Neuronal stem cell (in vitro differentiated cells): ENCODE data around the gene KDM4B.
A peak's percentile ranks its signal among the peaks of the same experiment; 100 is the strongest.

Source experiments
- DNase-seq: peaks from one replicate; pipeline ENCODE4 v3.0.0-alpha.2; 2013; ENCODE audit warnings: low spot score
- H2AFZ ChIP-seq: one replicate; pipeline ENCODE4 v1.6.1; 2013; ENCODE audit warnings: mild to moderate bottlenecking, low read length, inconsistent platforms
- H2AK5ac ChIP-seq: 2 replicates; pipeline ENCODE4 v1.6.1; 2013; ENCODE audit warnings: low read depth, mild to moderate bottlenecking, inconsistent platforms, low read length, moderate library complexity, mixed read lengths
- H2BK120ac ChIP-seq: 2 replicates; pipeline ENCODE4 v1.6.1; 2013; ENCODE audit warnings: low read depth, mild to moderate bottlenecking, inconsistent platforms, low read length, moderate library complexity, mixed read lengths
- H2BK12ac ChIP-seq: one replicate; pipeline ENCODE4 v1.6.1; 2013; ENCODE audit warnings: low read length, inconsistent platforms
- H2BK15ac ChIP-seq: 2 replicates; pipeline ENCODE4 v1.6.1; 2013; ENCODE audit warnings: mild to moderate bottlenecking, low read length, inconsistent platforms, mixed read lengths
- H2BK5ac ChIP-seq: one replicate; pipeline ENCODE4 v1.6.1; 2013; ENCODE audit warnings: inconsistent platforms, mild to moderate bottlenecking, low read length, moderate library complexity
- H3K14ac ChIP-seq: one replicate; pipeline ENCODE4 v1.6.1; 2013; ENCODE audit warnings: low read length, inconsistent platforms
- H3K18ac ChIP-seq: 2 replicates; pipeline ENCODE4 v1.6.1; 2013; ENCODE audit warnings: low read length, inconsistent platforms
- H3K23ac ChIP-seq: 2 replicates; pipeline ENCODE4 v1.6.1; 2013; ENCODE audit warnings: low read depth, mild to moderate bottlenecking, mixed read lengths, low read length, inconsistent platforms; ENCODE audit not compliant: poor library complexity
- H3K27ac ChIP-seq: replicated peaks from 3 replicates; pipeline ENCODE4 v1.5.1; 2013; ENCODE audit warnings: low read length, inconsistent platforms
- H3K27me3 ChIP-seq, 3 experiments: 2 replicates each; pipeline ENCODE4 v1.6.1; 2013; ENCODE audit warnings: low read length in 3 of 3, mild to moderate bottlenecking in 2 of 3, inconsistent platforms in 1 of 3, low read depth in 1 of 3, mixed read lengths in 1 of 3, moderate library complexity in 1 of 3; ENCODE audit not compliant: control insufficient read depth in 3 of 3, insufficient read depth in 3 of 3
- H3K36me3 ChIP-seq, 2 donors: replicated peaks in 1 of 2; 2 replicates each; pipeline ENCODE4 v1.6.1; 2013; ENCODE audit warnings: low read length in 2 of 2; ENCODE audit not compliant: control insufficient read depth in 2 of 2, insufficient read depth in 2 of 2
- H3K4ac ChIP-seq: 2 replicates; pipeline ENCODE4 v1.6.1; 2013; ENCODE audit warnings: inconsistent platforms, mild to moderate bottlenecking, low read length, moderate library complexity
- H3K4me1 ChIP-seq, 2 donors: 1 replicate in 1 of 2; 2 replicates in 1 of 2; pipeline ENCODE4 v1.6.1; 2013; ENCODE audit warnings: low read length in 2 of 2, low read depth in 1 of 2; ENCODE audit not compliant: control insufficient read depth in 2 of 2, insufficient read depth in 1 of 2
- H3K4me2 ChIP-seq: one replicate; pipeline ENCODE4 v1.6.1; 2013; ENCODE audit warnings: mild to moderate bottlenecking, low read length, inconsistent platforms; ENCODE audit not compliant: insufficient read depth, poor library complexity, severe bottlenecking
- H3K4me3 ChIP-seq, 2 donors: 2 replicates each; pipeline ENCODE4 v1.5.1; 2013; ENCODE audit warnings: low read length in 2 of 2, mild to moderate bottlenecking in 2 of 2, inconsistent platforms in 1 of 2, moderate library complexity in 1 of 2
- H3K79me1 ChIP-seq: one replicate; pipeline ENCODE4 v1.6.1; 2013; ENCODE audit warnings: low read depth, mild to moderate bottlenecking, inconsistent platforms, low read length, moderate library complexity
- H3K9ac ChIP-seq: one replicate; pipeline ENCODE4 v1.6.1; 2013; ENCODE audit warnings: mild to moderate bottlenecking, low read depth, low read length, inconsistent platforms; ENCODE audit not compliant: poor library complexity
- H3K9me3 ChIP-seq, 2 donors: replicated peaks in 1 of 2; 2 replicates each; pipeline versions ENCODE3 to v1.6.1; 2013; ENCODE audit warnings: low read length in 2 of 2, mild to moderate bottlenecking in 2 of 2, inconsistent platforms in 1 of 2, low read depth in 1 of 2, mixed read lengths in 1 of 2, moderate library complexity in 1 of 2; ENCODE audit not compliant: control insufficient read depth in 2 of 2, insufficient read depth in 1 of 2
- H4K8ac ChIP-seq: one replicate; pipeline ENCODE4 v1.6.1; 2013; ENCODE audit warnings: low read depth, mild to moderate bottlenecking, inconsistent platforms, low read length, moderate library complexity
- H4K91ac ChIP-seq: one replicate; pipeline ENCODE4 v1.6.1; 2013; ENCODE audit warnings: low read length, low read depth, mild to moderate bottlenecking, inconsistent platforms; ENCODE audit not compliant: poor library complexity
- WGBS, 2 donors: extraction: QIAGEN DNeasy Blood & Tissue Kit; methylation state at CpG; one replicate each; pipeline ENCODE4 v1.1.7; 2013; ENCODE audit warnings: missing lambda C conversion rate in 2 of 2, mixed read lengths in 1 of 2; ENCODE audit not compliant: insufficient read length in 2 of 2, insufficient replicate concordance in 1 of 2; ENCODE audit errors: extremely low coverage in 2 of 2; 5-methylcytosine and 5-hydroxymethylcytosine counted together

The KDM4B gene

GRCh38 chr19:5078666-5079065, 109.8 kb downstream of the KDM4B start:
- peaks cover 35 to 79% of the 10 kb centered on the region in 2 donors for H3K36me3 ChIP-seq

GRCh38 chr19:5079071-5079774, 110.3 kb downstream of the KDM4B start:
- no peak overlapping the region for H3K4ac ChIP-seq
- H3K79me1 ChIP-seq = peaks cover 7% of the 10 kb centered on the region
- no peak overlapping the region for H3K14ac ChIP-seq
- peaks cover 35 to 82% of the 10 kb centered on the region in 2 donors for H3K36me3 ChIP-seq
- H3K9ac ChIP-seq = no peak overlapping the region
- H3K18ac ChIP-seq = no peak overlapping the region
- WGBS, 2 donors = no CpG with 5 or more reads among the region's 18 CpGs
- DNase-seq = no peak
- no peak overlapping the region for H4K91ac ChIP-seq
- peaks cover 0 to 6% of the 10 kb centered on the region in 2 donors for H3K4me1 ChIP-seq
- no peak overlapping the region for H2AK5ac ChIP-seq
- H2AFZ ChIP-seq = no peak overlapping the region
- H2BK12ac ChIP-seq = no peak overlapping the region
- H3K9me3 ChIP-seq = no peaks in the 10 kb centered on the region
- no peak overlapping the region for H3K27ac ChIP-seq
- H3K4me2 ChIP-seq = no peak overlapping the region
- peak overlapping the region; percentile 75 for H2BK5ac ChIP-seq
- no peak overlapping the region for H4K8ac ChIP-seq
- H3K4me3 ChIP-seq = no peak overlapping the region
- H2BK15ac ChIP-seq = no peak overlapping the region
- H2BK120ac ChIP-seq = no peak overlapping the region
- no peaks in the 10 kb centered on the region for H3K27me3 ChIP-seq
- no peak overlapping the region for H3K23ac ChIP-seq

More at GRCh38 chr19:5078666-5079065, 109.8 kb downstream of the KDM4B start:
- Histone ChIP-seq H3K27ac (no peak overlapping the region), H3K4me3 (no peak overlapping the region), H4K8ac (no peak overlapping the region), H3K79me1 (peaks cover 8% of the 10 kb centered on the region), H3K14ac (no peak overlapping the region), H2BK120ac (no peak overlapping the region), H3K18ac (peak overlapping the region; percentile 48), H3K4me1 (peaks cover 0 to 6% of the 10 kb centered on the region in 2 donors), H2AFZ (no peak overlapping the region), H4K91ac (no peak overlapping the region), H3K9ac (no peak overlapping the region), H2BK5ac (peak overlapping the region; percentile 75), H3K27me3 (no peaks in the 10 kb centered on the region), H3K23ac (peak overlapping the region; percentile 65), H3K4ac (no peak overlapping the region), H2AK5ac (no peak overlapping the region), H3K4me2 (no peak overlapping the region), H2BK12ac (no peak overlapping the region), H3K9me3 (no peaks in the 10 kb centered on the region), H2BK15ac (no peak overlapping the region)
- DNase-seq = no peak
- WGBS, 2 donors = no CpG with 5 or more reads among the region's 16 CpGs

- Histone ChIP-seq H3K27ac (no peak overlapping the region), H3K4me1 (peaks cover 2 to 6% of the 10 kb centered on the region in 2 donors), H3K79me1 (peaks cover 2% of the 10 kb centered on the region), H4K91ac (no peak overlapping the region), H3K9ac (peak overlapping the region; percentile 16), H2BK120ac (no peak overlapping the region), H2BK5ac (no peak overlapping the region), H3K27me3 (no peaks in the 10 kb centered on the region), H3K36me3 (peaks cover 35 to 86% of the 10 kb centered on the region in 2 donors), H3K4me3 (peak overlapping the region in 1 of 2 donors; percentile 60), H3K23ac (no peak overlapping the region), H2BK12ac (no peak overlapping the region), H3K18ac (peak overlapping the region; percentile 72), H2AFZ (no peak overlapping the region), H3K14ac (no peak overlapping the region), H3K4ac (no peak overlapping the region), H2BK15ac (no peak overlapping the region), H3K9me3 (no peaks in the 10 kb centered on the region), H3K4me2 (no peak overlapping the region), H4K8ac (no peak overlapping the region), H2AK5ac (no peak overlapping the region)
- WGBS, 2 donors = no CpG with 5 or more reads among the region's 27 CpGs
- no peak for DNase-seq
Observed at GRCh38 chr19:5080030-5080654, 111.2 kb downstream of the KDM4B start.

GRCh38 chr19:5080809-5081208, 111.9 kb downstream of the KDM4B start:
- no CpG with 5 or more reads among the region's 19 CpGs for WGBS, 2 donors
- no peak overlapping the region for H3K4ac ChIP-seq

More at GRCh38 chr19:5080809-5081208, 111.9 kb downstream of the KDM4B start:
- Histone ChIP-seq H3K27me3 (no peaks in the 10 kb centered on the region), H4K8ac (no peak overlapping the region), H2BK15ac (no peak overlapping the region), H3K79me1 (no peaks in the 10 kb centered on the region), H3K27ac (no peak overlapping the region), H3K14ac (no peak overlapping the region), H2AFZ (no peak overlapping the region), H3K36me3 (peaks cover 30 to 82% of the 10 kb centered on the region in 2 donors), H2BK5ac (no peak overlapping the region), H2BK120ac (no peak overlapping the region), H4K91ac (no peak overlapping the region), H3K4me2 (no peak overlapping the region), H3K18ac (no peak overlapping the region), H2AK5ac (no peak overlapping the region), H3K23ac (no peak overlapping the region), H3K9ac (no peak overlapping the region), H2BK12ac (no peak overlapping the region), H3K4me3 (no peak overlapping the region), H3K4me1 (peaks cover 2 to 6% of the 10 kb centered on the region in 2 donors), H3K9me3 (no peaks in the 10 kb centered on the region)
- no peak for DNase-seq
